ENCODE data around the gene FGFR4. TPM values are rescaled to one million over a fixed set of nuclear protein-coding genes. Genes with fewer than 3 reads are reported as not detected.

FGFR4 gene
- total RNA-seq, 2 donors from 2014 or later, result 33.7 to 63.9 TPM

Other genes starting within 250 kb of the FGFR4 start
- gene HK3, start 187.6 kb upstream of the FGFR4 start, total RNA-seq, result 1 to 10 TPM; 1.8 to 3.6 TPM
- 10 to 100 TPM; 19.1 to 27.2 TPM for gene UIMC1, start 80.1 kb upstream of the FGFR4 start, total RNA-seq
- 10 to 100 TPM; 13.5 to 14.5 TPM for gene ZNF346, start 64.2 kb upstream of the FGFR4 start, total RNA-seq
- 10 to 100 TPM; 29.8 to 32.0 TPM for gene NSD1, start 46.9 kb downstream of the FGFR4 start, total RNA-seq
- 10 to 100 TPM; 79.1 to 92.0 TPM for gene RAB24, start 216.8 kb downstream of the FGFR4 start, total RNA-seq
- 10 to 100 TPM; 63.3 to 91.8 TPM for gene PRELID1, start 216.9 kb downstream of the FGFR4 start, total RNA-seq
- 10 to 100 TPM; 13.2 to 21.4 TPM for gene MXD3, start 225.0 kb downstream of the FGFR4 start, total RNA-seq

All from body of pancreas (tissue), 2 donors.